ENCODE results near the gene ZNF700. TPM values are rescaled to one million over a fixed set of nuclear protein-coding genes. Genes with fewer than 3 reads are reported as not detected.
"Not testable (repeated sequence)": the region's sequence is repeated elsewhere in the genome, so short reads cannot be mapped to it uniquely, and the experiment has no call there.

The ZNF700 gene
- total and polyA plus RNA-seq, 7 experiments from 2014 or later, result 2.3 to 26.4 (median 18.7) TPM

GRCh38 chr19:11987405-11988281, 62.7 kb downstream of the ZNF700 start:
- Histone ChIP-seq H3K4me1 (ENCODE audit: control insufficient read depth in 2 of 2, insufficient read depth in 2 of 2, low read length in 2 of 2) (peaks cover 0 to 8% of the 10 kb centered on the region in 2 donors), H3K27me3 (ENCODE audit: control insufficient read depth in 2 of 2, insufficient read depth in 2 of 2, low read length in 2 of 2) (no peaks in the 10 kb centered on the region), H3K27ac (ENCODE audit: low read depth, low read length) (peak overlapping the region; percentile 88), H3K9me3 (ENCODE audit: control insufficient read depth in 2 of 3, low read length in 3 of 3) (peaks cover 0 to 4% (median 0%) of the 10 kb centered on the region in 3 experiments), H3K36me3 (ENCODE audit: control insufficient read depth in 2 of 3, insufficient read depth in 3 of 3, low read length in 3 of 3) (peaks cover 0 to 5% (median 0%) of the 10 kb centered on the region in 3 experiments), H3K4me3 (ENCODE audit: low read length) (peak overlapping the region; percentile 98)
- H3K27ac Mint-ChIP-seq, result peak overlapping the region; percentile 70 to 97 (median 96)
- peaks cover 0 to 12% (median 2%) of the 10 kb centered on the region in 11 donors for H3K9me3 Mint-ChIP-seq
- CTCF ChIA-PET, result interaction anchor here (0.6 to 5.7 kb wide), 11 partner anchors 9 to 1768 kb away, joined by 3 to 95 read pairs (median 6); partner anchors contain the start of genes ZNF491, ZNF69, ZNF700 and ZNF763
- H3K4me3 Mint-ChIP-seq, result peak overlapping the region; percentile 84 to 99 (median 96)
- DNase-seq (peak; percentile 73 to 90 (median 87)), ATAC-seq (peak; percentile 95)
- peaks cover 0 to 2% (median 0%) of the 10 kb centered on the region in 5 donors for H3K27me3 Mint-ChIP-seq
- peaks cover 0 to 19% (median 0%) of the 10 kb centered on the region in 5 donors for H3K36me3 Mint-ChIP-seq
- POLR2A ChIA-PET, result interaction anchor here (0.5 to 4.6 kb wide), 16 partner anchors 13 to 346 kb away, joined by 3 to 65 read pairs (median 3); partner anchors contain the start of genes ZNF491, ZNF563, ZNF69 and ZNF700
- H3K4me1 Mint-ChIP-seq, result peaks cover 15 to 39% (median 28%) of the 10 kb centered on the region in 7 donors
- intact Hi-C loops (cut with micrococcal nuclease), result loop anchor here (1.0 to 5.0 kb wide), 10 partner anchors 23 to 623 kb away; partner anchors contain the start of genes ZNF20 (in 2 of the 2), ZNF440 (in 2 of the 2), ZNF490 (in 1 of the 2) and ZNF564 (in 1 of the 2)

- intact Hi-C loops (cut with micrococcal nuclease), result loop anchor here (1.0 to 5.0 kb wide), 2 partner anchors 68 to 192 kb away; no protein-coding TSS in a partner anchor
Observed at GRCh38 chr19:11989112-11989456, 64.2 kb downstream of the ZNF700 start.

GRCh38 chr19:11991921-11992320, 67.0 kb downstream of the ZNF700 start:
- H3K4me1 ChIP-seq (ENCODE audit: control insufficient read depth in 2 of 2, insufficient read depth in 2 of 2, low read length in 2 of 2); H3K36me3 ChIP-seq (ENCODE audit: control insufficient read depth in 2 of 3, insufficient read depth in 3 of 3, low read length in 3 of 3); H3K27me3 Mint-ChIP-seq; ATAC-seq; H3K9me3 Mint-ChIP-seq; intact Hi-C loops (cut with micrococcal nuclease); H3K4me3 ChIP-seq (ENCODE audit: low read length); H3K27me3 ChIP-seq (ENCODE audit: control insufficient read depth in 2 of 2, insufficient read depth in 2 of 2, low read length in 2 of 2); H3K9me3 ChIP-seq (ENCODE audit: control insufficient read depth in 2 of 3, low read length in 3 of 3); H3K4me3 Mint-ChIP-seq; H3K27ac Mint-ChIP-seq; H3K27ac ChIP-seq (ENCODE audit: low read depth, low read length); DNase-seq: not testable (repeated sequence)
- ChIA-PET POLR2A (interaction anchor here (0.6 kb wide), 1 partner anchor 58 kb away, joined by 3 read pairs; no protein-coding TSS in a partner anchor), CTCF (interaction anchor here (0.8 to 5.7 kb wide), 3 partner anchors 69 to 111 kb away, joined by 3 to 95 read pairs (median 36); partner anchors contain the start of gene ZNF700)
- Mint-ChIP-seq H3K4me1 (peaks cover 24 to 61% (median 41%) of the 10 kb centered on the region in 7 donors), H3K36me3 (peaks cover 0 to 38% (median 12%) of the 10 kb centered on the region in 5 donors)

More at GRCh38 chr19:11989112-11989456, 64.2 kb downstream of the ZNF700 start:
- H3K27ac Mint-ChIP-seq, result peak overlapping the region in 8 of 9 donors; percentile 70 to 97 (median 94)
- H3K9me3 Mint-ChIP-seq, result peaks cover 0 to 12% (median 0%) of the 10 kb centered on the region in 11 donors
- no peaks in the 10 kb centered on the region for H3K27me3 ChIP-seq (ENCODE audit: control insufficient read depth in 2 of 2, insufficient read depth in 2 of 2, low read length in 2 of 2)
- H3K36me3 ChIP-seq (ENCODE audit: control insufficient read depth in 2 of 3, insufficient read depth in 3 of 3, low read length in 3 of 3), result peaks cover 0 to 5% (median 0%) of the 10 kb centered on the region in 3 experiments
- ChIA-PET CTCF (interaction anchor here (0.7 to 5.7 kb wide), 9 partner anchors 8 to 281 kb away, joined by 3 to 95 read pairs (median 6); partner anchors contain the start of genes ZNF491, ZNF700 and ZNF763), POLR2A (interaction anchor here (1.4 to 4.6 kb wide), 5 partner anchors 25 to 300 kb away, joined by 3 to 65 read pairs (median 6); partner anchors contain the start of genes ZNF491, ZNF700 and ZNF763)
- ATAC-seq (no peak), DNase-seq (no peak)
- peaks cover 22 to 50% (median 37%) of the 10 kb centered on the region in 7 donors for H3K4me1 Mint-ChIP-seq
- H3K4me3 ChIP-seq (ENCODE audit: low read length), result peak overlapping the region; percentile 98
- peak overlapping the region; percentile 84 to 99 (median 96) for H3K4me3 Mint-ChIP-seq
- H3K27ac ChIP-seq (ENCODE audit: low read depth, low read length), result peak overlapping the region; percentile 88
- peaks cover 0 to 25% (median 5%) of the 10 kb centered on the region in 5 donors for H3K36me3 Mint-ChIP-seq
- peaks cover 0 to 2% (median 0%) of the 10 kb centered on the region in 5 donors for H3K27me3 Mint-ChIP-seq
- H3K4me1 ChIP-seq (ENCODE audit: control insufficient read depth in 2 of 2, insufficient read depth in 2 of 2, low read length in 2 of 2), result peaks cover 0 to 8% of the 10 kb centered on the region in 2 donors
- H3K9me3 ChIP-seq (ENCODE audit: control insufficient read depth in 2 of 3, low read length in 3 of 3), result no peaks in the 10 kb centered on the region

- Mint-ChIP-seq H3K4me3 (no peak overlapping the region), H3K4me1 (peaks cover 20 to 59% (median 51%) of the 10 kb centered on the region in 7 donors), H3K36me3 (peaks cover 5 to 55% (median 28%) of the 10 kb centered on the region in 5 donors), H3K27ac (no peak overlapping the region), H3K9me3 (peaks cover 0 to 16% (median 0%) of the 10 kb centered on the region in 11 donors), H3K27me3 (no peaks in the 10 kb centered on the region)
- CTCF ChIA-PET, result interaction anchor here (1.0 kb wide), 1 partner anchor 146 kb away, joined by 4 read pairs; no protein-coding TSS in a partner anchor
- no peaks in the 10 kb centered on the region for H3K27me3 ChIP-seq (ENCODE audit: control insufficient read depth in 2 of 2, insufficient read depth in 2 of 2, low read length in 2 of 2)
- intact Hi-C loops (cut with micrococcal nuclease), result no loop called here
- DNase-seq (no peak), ATAC-seq (no peak)
- no peaks in the 10 kb centered on the region for H3K9me3 ChIP-seq (ENCODE audit: control insufficient read depth in 2 of 3, low read length in 3 of 3)
- no peaks in the 10 kb centered on the region for H3K36me3 ChIP-seq (ENCODE audit: control insufficient read depth in 2 of 3, insufficient read depth in 3 of 3, low read length in 3 of 3)
- H3K27ac ChIP-seq (ENCODE audit: low read depth, low read length), result no peak overlapping the region
- H3K4me3 ChIP-seq (ENCODE audit: low read length), result no peak overlapping the region
- H3K4me1 ChIP-seq (ENCODE audit: control insufficient read depth in 2 of 2, insufficient read depth in 2 of 2, low read length in 2 of 2), result no peaks in the 10 kb centered on the region
- POLR2A ChIA-PET, result no interaction called here
Observed at GRCh38 chr19:11995174-11995573, 70.3 kb downstream of the ZNF700 start.

Other genes starting within 250 kb of the ZNF700 start
- 1 to 10 TPM; 1.8 to 6.8 (median 2.8) TPM for gene ZNF823, start 186.2 kb upstream of the ZNF700 start, total RNA-seq
- 1 to 10 TPM; 3.7 to 3.8 TPM for gene ZNF823, start 186.2 kb upstream of the ZNF700 start, polyA plus RNA-seq
- gene ZNF441, start 158.1 kb upstream of the ZNF700 start, total RNA-seq, result 10 to 100 TPM in 2 of 5 experiments, 1 to 10 TPM in 3; 3.9 to 23.8 (median 7.1) TPM
- gene ZNF441, start 158.1 kb upstream of the ZNF700 start, polyA plus RNA-seq, result 1 to 10 TPM; 6.6 to 6.8 TPM
- gene ZNF491, start 126.6 kb upstream of the ZNF700 start, total RNA-seq, result 1 to 10 TPM in 4 of 5 experiments, under 1 TPM in 1; 0.92 to 6.1 (median 1.9) TPM
- gene ZNF491, start 126.6 kb upstream of the ZNF700 start, polyA plus RNA-seq, result under 1 TPM; 0.44 to 0.52 TPM
- 10 to 100 TPM; 10.4 to 19.5 (median 16.0) TPM for gene ZNF440, start 110.8 kb upstream of the ZNF700 start, total RNA-seq
- gene ZNF440, start 110.8 kb upstream of the ZNF700 start, polyA plus RNA-seq, result 1 to 10 TPM; 2.1 to 5.5 TPM
- 10 to 100 TPM in 4 of 5 experiments, 1 to 10 TPM in 1; 5.6 to 22.5 (median 14.1) TPM for gene ZNF439, start 76.4 kb upstream of the ZNF700 start, total RNA-seq
- gene ZNF439, start 76.4 kb upstream of the ZNF700 start, polyA plus RNA-seq, result 1 to 10 TPM; 4.7 to 6.1 TPM
- 10 to 100 TPM in 2 of 5 experiments, 1 to 10 TPM in 3; 1.4 to 12.1 (median 5.0) TPM for gene ZNF69, start 37.3 kb upstream of the ZNF700 start, total RNA-seq
- 1 to 10 TPM; 1.9 to 4.8 TPM for gene ZNF69, start 37.3 kb upstream of the ZNF700 start, polyA plus RNA-seq
- 10 to 100 TPM in 2 of 5 experiments, 1 to 10 TPM in 3; 1.3 to 17.3 (median 4.4) TPM for gene ZNF763, start 39.9 kb downstream of the ZNF700 start, total RNA-seq
- gene ZNF763, start 39.9 kb downstream of the ZNF700 start, polyA plus RNA-seq, result 1 to 10 TPM; 3.2 to 4.5 TPM
- gene ZNF433, start 110.6 kb downstream of the ZNF700 start, total RNA-seq, result 1 to 10 TPM in 3 of 5 experiments, under 1 TPM in 2; 0.10 to 2.2 (median 1.2) TPM
- 1 to 10 TPM; 4.9 to 5.8 TPM for gene ZNF433, start 110.6 kb downstream of the ZNF700 start, polyA plus RNA-seq
- not detected for gene ZNF878, start 127.9 kb downstream of the ZNF700 start, total RNA-seq
- gene ZNF878, start 127.9 kb downstream of the ZNF700 start, polyA plus RNA-seq, result not detected
- gene ZNF844, start 139.6 kb downstream of the ZNF700 start, total RNA-seq, result 10 to 100 TPM in 4 of 5 experiments, 1 to 10 TPM in 1; 1.0 to 20.9 (median 15.8) TPM
- gene ZNF844, start 139.6 kb downstream of the ZNF700 start, polyA plus RNA-seq, result 1 to 10 TPM; 5.9 to 6.6 TPM
- 1 to 10 TPM; 1.2 to 6.7 (median 4.8) TPM for gene ZNF20, start 215.2 kb downstream of the ZNF700 start, total RNA-seq
- gene ZNF20, start 215.2 kb downstream of the ZNF700 start, polyA plus RNA-seq, result 1 to 10 TPM; 1.4 to 4.4 TPM
- gene ZNF625, start 231.6 kb downstream of the ZNF700 start, total RNA-seq, result 1 to 10 TPM; 1.1 to 5.2 (median 4.2) TPM
- 1 to 10 TPM in 1 of 2 donors, under 1 TPM in 1; 0.45 to 1.1 TPM for gene ZNF625, start 231.6 kb downstream of the ZNF700 start, polyA plus RNA-seq
- 10 to 100 TPM; 16.8 to 36.8 (median 31.1) TPM for gene ZNF136, start 238.0 kb downstream of the ZNF700 start, total RNA-seq
- gene ZNF136, start 238.0 kb downstream of the ZNF700 start, polyA plus RNA-seq, result 10 to 100 TPM; 14.0 to 23.9 TPM